HepG2 (cell line): ENCODE measurements around the gene ZBED6. TPM values are rescaled to one million over a fixed set of nuclear protein-coding genes. Genes with fewer than 3 reads are reported as not detected.

Experiments
- ATAC-seq: fragments of 200-7000 bp; cut with Tn5 transposase; 3 replicates; pipeline ENCODE4 v1.9.1; 2020; ENCODE audit warnings: mild to moderate bottlenecking, moderate library complexity
- BruUV-seq: library from RNA; stranded (reverse); fragments of 400-500 nt; replicated peaks from 2 replicates; lab custom pipeline; 2021; lab: Mats Ljungman, UMichigan
- CTCF ChIA-PET: fragments of 300-600 bp; formaldehyde crosslinking; extraction: SDS; loops from one replicate; lab custom pipeline; 2021; ENCODE audit warnings: low total read pairs, inconsistent platforms, low intra/inter-chr PET ratio; lab: Yijun Ruan, JAX
- POLR2A ChIA-PET: fragments of 350-600 bp; sonication (Branson Sonifier 250); formaldehyde crosslinking; loops from one replicate; lab custom pipeline; 2020; ENCODE audit warnings: antibody characterized with exemption, inconsistent platforms; lab: Yijun Ruan, JAX
- DNase-seq: peaks from one replicate; pipeline ENCODE4 v3.0.0-alpha.2; 2015; ENCODE audit warnings: low spot score
- FAIRE-seq: peaks from 3 replicates; lab custom pipeline; 2011; peaks lifted over from hg19 to GRCh38; lab: Jason Lieb, UNC
- H2AFZ ChIP-seq: one replicate; pipeline ENCODE4 v1.6.1; 2011; ENCODE audit warnings: low read length, inconsistent platforms
- H3K27ac ChIP-seq: fragments of 300-600 bp; 3 replicates; pipeline ENCODE4 v1.8.0; 2011; ENCODE audit warnings: mixed run types, mild to moderate bottlenecking, mixed read lengths, low read length, inconsistent platforms; ENCODE audit not compliant: insufficient read depth; ENCODE audit errors: extremely low read length
- H3K27me3 ChIP-seq, 2 experiments: fragments of 200-600 bp in 1 of 2; 2 replicates in 1 of 2; 3 replicates in 1 of 2; pipeline versions ENCODE4 v1.6.0 to v1.8.0; 2011; ENCODE audit warnings: low read length in 2 of 2, mild to moderate bottlenecking in 2 of 2, moderate library complexity in 2 of 2, inconsistent platforms in 1 of 2; ENCODE audit not compliant: insufficient read depth in 2 of 2, control insufficient read depth in 1 of 2
- H3K36me3 ChIP-seq, 2 experiments: fragments of 200-600 bp in 1 of 2; replicated peaks in 1 of 2; 2 replicates in 1 of 2; 3 replicates in 1 of 2; pipeline versions ENCODE4 v1.5.1 to v1.8.0; 2011; ENCODE audit warnings: low read length in 2 of 2, inconsistent platforms in 1 of 2; ENCODE audit not compliant: insufficient read depth in 2 of 2, control insufficient read depth in 1 of 2
- H3K4me1 ChIP-seq: 2 replicates; pipeline ENCODE4 v1.5.1; 2012; ENCODE audit warnings: low read length, inconsistent platforms; ENCODE audit not compliant: insufficient read depth
- H3K4me2 ChIP-seq: 2 replicates; pipeline ENCODE4 v1.6.0; 2011; ENCODE audit warnings: low read depth, low read length, inconsistent platforms
- H3K4me3 ChIP-seq, 3 experiments: fragments of 200-600 bp in 1 of 3; sonication (generic), shearing (Covaris generic) in 1 of 3; replicated peaks in 1 of 3; 2 replicates each; pipeline ENCODE4 v1.5.1; 2011 to 2016; ENCODE audit warnings: low read length in 3 of 3, inconsistent platforms in 2 of 3, low read depth in 2 of 3, mild to moderate bottlenecking in 2 of 3, control low read depth in 1 of 3, mixed read lengths in 1 of 3; ENCODE audit not compliant: insufficient read depth in 1 of 3
- H3K79me2 ChIP-seq: one replicate; pipeline ENCODE4 v1.6.1; 2011; ENCODE audit warnings: low read length, inconsistent platforms; ENCODE audit not compliant: insufficient read depth
- H3K9ac ChIP-seq: 2 replicates; pipeline ENCODE4 v1.6.0; 2011; ENCODE audit warnings: mild to moderate bottlenecking, low read depth, low read length, inconsistent platforms; ENCODE audit not compliant: insufficient read depth
- H3K9me3 ChIP-seq: 2 replicates; pipeline ENCODE4 v1.5.1; 2012; ENCODE audit warnings: mild to moderate bottlenecking, low read length
- H4K20me1 ChIP-seq: 2 replicates; pipeline ENCODE4 v1.6.0; 2011; ENCODE audit warnings: inconsistent platforms, mild to moderate bottlenecking, low read length, moderate library complexity; ENCODE audit not compliant: insufficient read depth
- FOXO1 ChIP-seq: sonication (generic); formaldehyde crosslinking; IDR thresholded peaks from 2 replicates; pipeline ENCODE4 v1.4.0; 2020; ENCODE audit warnings: missing genetic modification reagents
- GPN1 ChIP-seq: sonication (generic); formaldehyde crosslinking; IDR thresholded peaks from 2 replicates; pipeline ENCODE4 v1.5.1; 2020; ENCODE audit warnings: missing genetic modification reagents, borderline replicate concordance
- JUND ChIP-seq: sonication (generic); formaldehyde crosslinking; IDR thresholded peaks from 2 replicates; pipeline ENCODE4 v1.8.0; 2022; ENCODE audit warnings: mild to moderate bottlenecking, missing genetic modification reagents
- KAT2B ChIP-seq: fragments of 150-350 bp; IDR thresholded peaks from 2 replicates; pipeline ENCODE4 v1.6.1; 2014; ENCODE audit warnings: low read depth, low read length, borderline replicate concordance
- KDM3A ChIP-seq: IDR thresholded peaks from 2 replicates; pipeline ENCODE4 v1.6.1; 2018; ENCODE audit warnings: low read depth, missing compliant biosample characterization
- PHF20 ChIP-seq: sonication (generic); formaldehyde crosslinking; IDR thresholded peaks from 2 replicates; pipeline ENCODE4 v1.5.0; 2020; ENCODE audit warnings: mild to moderate bottlenecking, missing genetic modification reagents
- RAD21 ChIP-seq: fragments of 450-650 bp; formaldehyde crosslinking; IDR thresholded peaks from 2 replicates; pipeline ENCODE4 v1.5.0; 2020; ENCODE audit warnings: mild to moderate bottlenecking
- ZBTB21 ChIP-seq: sonication (generic); formaldehyde crosslinking; IDR thresholded peaks from 2 replicates; pipeline ENCODE4 v1.4.0; 2020; ENCODE audit warnings: missing genetic modification reagents
- ZKSCAN8 ChIP-seq: IDR thresholded peaks from 2 replicates; pipeline ENCODE4 v1.6.1; 2016; ENCODE audit warnings: borderline replicate concordance, missing genetic modification reagents, missing compliant biosample characterization
- ZSCAN22 ChIP-seq: sonication (generic); formaldehyde crosslinking; IDR thresholded peaks from 2 replicates; pipeline ENCODE4 v1.4.0; 2020; ENCODE audit warnings: mild to moderate bottlenecking, missing genetic modification reagents
- ZSCAN29 ChIP-seq: sonication (generic); formaldehyde crosslinking; conservative IDR thresholded peaks from 2 replicates; pipeline ENCODE4 v1.4.0; 2020; ENCODE audit warnings: mild to moderate bottlenecking, missing genetic modification reagents
- WGBS: methylation state at CpG from one replicate; pipeline ENCODE4 v1.1.6; 2017; ENCODE audit warnings: low lambda C conversion rate; 5-methylcytosine and 5-hydroxymethylcytosine counted together
- in situ Hi-C: cut with HindIII; loops from 2 replicates; pipeline ENCODE4 v1.10.0; 2017; ENCODE audit warnings: low pct_unique_long_range_greater_than_20kb; ENCODE audit not compliant: extremely low pct_ligation_motif_present
- intact Hi-C: fragments of 100-400 bp; cut with micrococcal nuclease; formaldehyde crosslinking; loops from one replicate; pipeline ENCODE4 v1.10.0; 2022; ENCODE audit not compliant: unreplicated experiment
- polyA plus RNA-seq, 8 experiments: library from polyadenylated mRNA; depleted of rRNA in 3 of 8; stranded (reverse) in 7 of 8; unstranded in 1 of 8; fragments of >200 nt; fragmentation: Illumina TruSeq in 4 of 8; extraction: Trizol in 4 of 8; gene quantifications; 2 replicates each; pipeline versions ENCODE4 v1.2.1 to v1.2.3, GENCODE V29; 2011 to 2016; ENCODE audit warnings: low read depth in 4 of 8, missing spikeins in 1 of 8, mixed read lengths in 1 of 8; ENCODE audit not compliant: insufficient read depth in 1 of 8
- total RNA-seq, 5 experiments: library from RNA; depleted of rRNA; stranded (reverse); fragments of >200 nt; fragmentation: Illumina TruSeq; extraction: Trizol; gene quantifications; 2 replicates each; pipeline ENCODE4 v1.2.3, GENCODE V29; 2016; ENCODE audit warnings: low read depth in 1 of 5
- TF ChIP-seq, protein P1 (sequence below): IDR thresholded peaks from 2 replicates; pipeline ENCODE4 v1.6.1; 2016; ENCODE audit warnings: missing compliant biosample characterization, missing genetic modification reagents, borderline replicate concordance
- TF ChIP-seq, protein P2 (sequence below): sonication (generic); formaldehyde crosslinking; IDR thresholded peaks from 2 replicates; pipeline ENCODE4 v1.4.0; 2020; ENCODE audit warnings: missing genetic modification reagents, borderline replicate concordance
- TF ChIP-seq, protein P3 (sequence below): sonication (generic); formaldehyde crosslinking; IDR thresholded peaks from 2 replicates; pipeline ENCODE4 v1.8.1; 2023; ENCODE audit warnings: mild to moderate bottlenecking, missing genetic modification reagents, borderline replicate concordance
- TF ChIP-seq, protein P4 (sequence below): IDR thresholded peaks from 2 replicates; pipeline ENCODE4 v1.6.1; 2012; ENCODE audit warnings: low read depth, low read length, improper control_type of control experiment

ZBED6 gene
- total and polyA plus RNA-seq, 2 of the 13 experiments (the other 11 are each of a cell fraction or from before 2014, with no cell fraction given): 9.3 to 12.5 TPM

DNA sequence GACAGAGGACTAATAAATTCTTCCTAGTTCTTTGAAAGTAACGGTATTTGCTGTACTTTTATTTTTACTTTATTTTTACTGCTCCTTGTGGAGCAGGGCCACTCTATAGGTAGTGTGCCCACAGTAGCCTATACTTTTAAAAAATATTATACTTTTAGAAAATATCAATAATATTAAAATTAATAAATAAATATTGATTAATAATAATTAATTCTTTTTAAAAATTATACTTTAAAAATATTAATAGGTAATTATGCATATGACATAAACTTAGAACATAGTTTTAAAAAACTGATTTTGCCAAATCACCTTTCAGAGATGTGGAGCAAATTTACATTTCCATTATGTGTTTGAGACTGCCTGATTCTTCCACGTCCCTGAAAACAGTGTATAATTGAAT is 30.8 kb downstream of the ZBED6 start:
- H3K36me3 ChIP-seq: peaks cover 13 to 78% of the 10 kb centered on the region in 2 experiments
- H2AFZ ChIP-seq: no peak overlapping the region
- ATAC-seq (no peak), FAIRE-seq (no peak), DNase-seq (no peak)
- BruUV-seq: no TSS peak
- H3K27me3 ChIP-seq: no peaks in the 10 kb centered on the region
- peaks cover 6% of the 10 kb centered on the region; the same call in 1 of the 2 replicates for H4K20me1 ChIP-seq
- POLR2A ChIA-PET: no interaction called here
- H3K27ac ChIP-seq: no peak overlapping the region
- H3K4me2 ChIP-seq: no peak overlapping the region
- 99% methylated on average over 2 of the region's 2 CpGs for WGBS
- no peak overlapping the region for H3K4me3 ChIP-seq
- CTCF ChIA-PET: no interaction called here
- no peaks in the 10 kb centered on the region for H3K9me3 ChIP-seq
- in situ Hi-C loops (no loop called here), intact Hi-C loops (no loop called here)
- H3K9ac ChIP-seq: no peak overlapping the region
- H3K79me2 ChIP-seq: peaks cover 22% of the 10 kb centered on the region
- no peaks in the 10 kb centered on the region for H3K4me1 ChIP-seq
- no peak for TF ChIP-seq GPN1 (CRISPR knock-in tag)
- no peak for TF ChIP-seq FOXO1 (CRISPR knock-in tag)
- no peak for TF ChIP-seq JUND (CRISPR knock-in tag)
- no peak for TF ChIP-seq ZSCAN29 (CRISPR knock-in tag)
- no peak for TF ChIP-seq PHF20 (CRISPR knock-in tag)
- TF ChIP-seq, protein P1, sequence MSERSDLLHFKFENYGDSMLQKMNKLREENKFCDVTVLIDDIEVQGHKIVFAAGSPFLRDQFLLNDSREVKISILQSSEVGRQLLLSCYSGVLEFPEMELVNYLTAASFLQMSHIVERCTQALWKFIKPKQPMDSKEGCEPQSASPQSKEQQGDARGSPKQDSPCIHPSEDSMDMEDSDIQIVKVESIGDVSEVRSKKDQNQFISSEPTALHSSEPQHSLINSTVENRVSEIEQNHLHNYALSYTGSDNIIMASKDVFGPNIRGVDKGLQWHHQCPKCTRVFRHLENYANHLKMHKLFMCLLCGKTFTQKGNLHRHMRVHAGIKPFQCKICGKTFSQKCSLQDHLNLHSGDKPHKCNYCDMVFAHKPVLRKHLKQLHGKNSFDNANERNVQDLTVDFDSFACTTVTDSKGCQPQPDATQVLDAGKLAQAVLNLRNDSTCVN (CRISPR knock-in tag): no peak
- TF ChIP-seq, protein P2, sequence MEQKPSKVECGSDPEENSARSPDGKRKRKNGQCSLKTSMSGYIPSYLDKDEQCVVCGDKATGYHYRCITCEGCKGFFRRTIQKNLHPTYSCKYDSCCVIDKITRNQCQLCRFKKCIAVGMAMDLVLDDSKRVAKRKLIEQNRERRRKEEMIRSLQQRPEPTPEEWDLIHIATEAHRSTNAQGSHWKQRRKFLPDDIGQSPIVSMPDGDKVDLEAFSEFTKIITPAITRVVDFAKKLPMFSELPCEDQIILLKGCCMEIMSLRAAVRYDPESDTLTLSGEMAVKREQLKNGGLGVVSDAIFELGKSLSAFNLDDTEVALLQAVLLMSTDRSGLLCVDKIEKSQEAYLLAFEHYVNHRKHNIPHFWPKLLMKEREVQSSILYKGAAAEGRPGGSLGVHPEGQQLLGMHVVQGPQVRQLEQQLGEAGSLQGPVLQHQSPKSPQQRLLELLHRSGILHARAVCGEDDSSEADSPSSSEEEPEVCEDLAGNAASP (CRISPR knock-in tag): no peak
- TF ChIP-seq ZSCAN22: no peak
- no peak for TF ChIP-seq ZKSCAN8 (CRISPR knock-in tag)
- no peak for TF ChIP-seq ZBTB21 (CRISPR knock-in tag)
- TF ChIP-seq, protein P3, sequence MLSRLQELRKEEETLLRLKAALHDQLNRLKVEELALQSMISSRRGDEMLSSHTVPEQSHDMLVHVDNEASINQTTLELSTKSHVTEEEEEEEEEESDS (CRISPR knock-in tag): no peak
- TF ChIP-seq KAT2B: no peak
- TF ChIP-seq, protein P4, sequence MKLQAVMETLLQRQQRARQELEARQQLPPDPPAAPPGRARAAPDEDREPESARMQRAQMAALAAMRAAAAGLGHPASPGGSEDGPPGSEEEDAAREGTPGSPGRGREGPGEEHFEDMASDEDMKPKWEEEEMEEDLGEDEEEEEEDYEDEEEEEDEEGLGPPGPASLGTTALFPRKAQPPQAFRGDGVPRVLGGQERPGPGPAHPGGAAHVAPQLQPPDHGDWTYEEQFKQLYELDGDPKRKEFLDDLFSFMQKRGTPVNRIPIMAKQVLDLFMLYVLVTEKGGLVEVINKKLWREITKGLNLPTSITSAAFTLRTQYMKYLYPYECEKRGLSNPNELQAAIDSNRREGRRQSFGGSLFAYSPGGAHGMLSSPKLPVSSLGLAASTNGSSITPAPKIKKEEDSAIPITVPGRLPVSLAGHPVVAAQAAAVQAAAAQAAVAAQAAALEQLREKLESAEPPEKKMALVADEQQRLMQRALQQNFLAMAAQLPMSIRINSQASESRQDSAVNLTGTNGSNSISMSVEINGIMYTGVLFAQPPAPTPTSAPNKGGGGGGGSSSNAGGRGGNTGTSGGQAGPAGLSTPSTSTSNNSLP: no peak
- TF ChIP-seq KDM3A: no peak
- TF ChIP-seq RAD21: no peak
